Activated CD8-positive, alpha-beta T cell treated with anti-CD3 and anti-CD28 coated beads, Interleukin-2, amount 10 ng/mL, durations not matched to agents 7 days and 5 days (primary cell): ENCODE measurements around the gene ODC1. TPM values are rescaled to one million over a fixed set of nuclear protein-coding genes. Genes with fewer than 3 reads are reported as not detected.
"Not testable (repeated sequence)": the region's sequence is repeated elsewhere in the genome, so short reads cannot be mapped to it uniquely, and the experiment has no call there.

ENCODE experiments used
- ATAC-seq: fragments of 150-1000 bp; cut with Tn5 transposase; one replicate; pipeline ENCODE4 v1.10.0; 2021; ENCODE audit warnings: moderate library complexity
- CTCF ChIA-PET: fragments of 350-600 bp; sonication (Branson Sonifier 250); formaldehyde crosslinking; loops from one replicate; lab custom pipeline; 2021; ENCODE audit warnings: antibody characterized with exemption; lab: Charles Lee
- POLR2A ChIA-PET: fragments of 350-600 bp; sonication (Branson Sonifier 250); formaldehyde crosslinking; loops from one replicate; lab custom pipeline; 2021; ENCODE audit warnings: antibody characterized with exemption; lab: Charles Lee
- DNase-seq: peaks from one replicate; pipeline ENCODE4 v3.0.0-alpha.2; 2020
- H3K27ac Mint-ChIP-seq: one replicate; pipeline ENCODE4 v1.8.0; 2021; ENCODE audit warnings: mild to moderate bottlenecking, mixed read lengths
- H3K27me3 Mint-ChIP-seq: one replicate; pipeline ENCODE4 v1.8.0; 2021; ENCODE audit warnings: low read depth, mixed read lengths
- H3K36me3 Mint-ChIP-seq: one replicate; pipeline ENCODE4 v1.8.0; 2021; ENCODE audit warnings: low read depth, mixed read lengths
- H3K4me1 Mint-ChIP-seq: one replicate; pipeline ENCODE4 v1.8.0; 2021; ENCODE audit warnings: low read depth, mixed read lengths
- H3K4me3 Mint-ChIP-seq: one replicate; pipeline ENCODE4 v1.8.0; 2021; ENCODE audit warnings: mild to moderate bottlenecking, mixed read lengths
- H3K9me3 Mint-ChIP-seq: one replicate; pipeline ENCODE4 v1.8.0; 2022; ENCODE audit warnings: mixed read lengths; ENCODE audit not compliant: insufficient read depth
- total RNA-seq, 2 experiments: library from RNA; stranded (reverse); gene quantifications; one replicate each; pipeline ENCODE4 v1.2.3, GENCODE V29; 2021

The ODC1 gene
- total RNA-seq, 2 experiments from 2014 or later = 54.4 to 54.6 TPM

GRCh38 chr2:10462178-10463083 lies 14.3 kb upstream of the ODC1 start:
- H3K27ac Mint-ChIP-seq = no peak overlapping the region
- H3K36me3 Mint-ChIP-seq = no peaks in the 10 kb centered on the region
- no peak for DNase-seq
- no peaks in the 10 kb centered on the region for H3K9me3 Mint-ChIP-seq
- no peaks in the 10 kb centered on the region for H3K4me1 Mint-ChIP-seq
- no peak for ATAC-seq
- peaks cover 18% of the 10 kb centered on the region for H3K27me3 Mint-ChIP-seq
- POLR2A ChIA-PET = no interaction called here
- no peak overlapping the region for H3K4me3 Mint-ChIP-seq
- CTCF ChIA-PET = interaction anchor here (1.1 to 1.2 kb wide), 2 partner anchors 13 to 227 kb away, joined by 3 read pairs; no protein-coding TSS in a partner anchor

GRCh38 chr2:10460366-10460796 lies 12.3 kb upstream of the ODC1 start:
- Mint-ChIP-seq H3K36me3 (no peaks in the 10 kb centered on the region), H3K27me3 (peaks cover 18% of the 10 kb centered on the region), H3K4me1 (no peaks in the 10 kb centered on the region), H3K9me3 (no peaks in the 10 kb centered on the region), H3K27ac (no peak overlapping the region), H3K4me3 (no peak overlapping the region)
- CTCF ChIA-PET = interaction anchor here (1.5 kb wide), 1 partner anchor 12 kb away, joined by 4 read pairs; no protein-coding TSS in a partner anchor
- POLR2A ChIA-PET = interaction anchor here (0.9 kb wide), 1 partner anchor 12 kb away, joined by 3 read pairs; the partner anchor contains the start of gene ODC1
- DNase-seq = no peak
- no peak for ATAC-seq

GRCh38 chr2:10457846-10458598 lies 9.9 kb upstream of the ODC1 start:
- H3K27ac Mint-ChIP-seq = no peak overlapping the region
- POLR2A ChIA-PET = no interaction called here

GRCh38 chr2:10457195-10457594 lies 9.1 kb upstream of the ODC1 start:
- CTCF ChIA-PET = interaction anchor here (1.9 kb wide), 1 partner anchor 22 kb away, joined by 4 read pairs; no protein-coding TSS in a partner anchor
- POLR2A ChIA-PET, H3K36me3 Mint-ChIP-seq: not testable (repeated sequence)

More at GRCh38 chr2:10457846-10458598, 9.9 kb upstream of the ODC1 start:
- Mint-ChIP-seq H3K4me3 (no peak overlapping the region), H3K9me3 (no peaks in the 10 kb centered on the region), H3K27me3 (peaks cover 18% of the 10 kb centered on the region), H3K4me1 (peaks cover 3% of the 10 kb centered on the region), H3K36me3 (no peaks in the 10 kb centered on the region)
- DNase-seq (no peak), ATAC-seq (no peak)
- CTCF ChIA-PET = no interaction called here

GRCh38 chr2:10454505-10454904 lies 6.4 kb upstream of the ODC1 start:
- peaks cover 13% of the 10 kb centered on the region for H3K4me1 Mint-ChIP-seq
- H3K27me3 Mint-ChIP-seq = peaks cover 10% of the 10 kb centered on the region
- ChIA-PET POLR2A (no interaction called here), CTCF (no interaction called here)
- ATAC-seq (no peak), DNase-seq (no peak)
- no peak overlapping the region for H3K4me3 Mint-ChIP-seq
- no peaks in the 10 kb centered on the region for H3K36me3 Mint-ChIP-seq
- no peaks in the 10 kb centered on the region for H3K9me3 Mint-ChIP-seq
- H3K27ac Mint-ChIP-seq = no peak overlapping the region

More at GRCh38 chr2:10457195-10457594, 9.1 kb upstream of the ODC1 start:
- not testable (repeated sequence) for H3K4me3 Mint-ChIP-seq, H3K9me3 Mint-ChIP-seq, ATAC-seq, H3K4me1 Mint-ChIP-seq, H3K27ac Mint-ChIP-seq, DNase-seq
- peaks cover 15% of the 10 kb centered on the region for H3K27me3 Mint-ChIP-seq

GRCh38 chr2:10453905-10454298 lies 5.8 kb upstream of the ODC1 start:
- Mint-ChIP-seq H3K4me3 (no peak overlapping the region), H3K27me3 (peaks cover 6% of the 10 kb centered on the region), H3K27ac (no peak overlapping the region), H3K36me3 (no peaks in the 10 kb centered on the region), H3K9me3 (no peaks in the 10 kb centered on the region), H3K4me1 (peaks cover 17% of the 10 kb centered on the region)
- CTCF ChIA-PET = interaction anchor here (0.7 kb wide), 1 partner anchor 75 kb away, joined by 3 read pairs; no protein-coding TSS in a partner anchor
- ATAC-seq = no peak
- POLR2A ChIA-PET = no interaction called here
- no peak for DNase-seq

- Mint-ChIP-seq H3K36me3 (no peaks in the 10 kb centered on the region), H3K4me1 (peaks cover 17% of the 10 kb centered on the region), H3K4me3 (no peak overlapping the region), H3K27ac (no peak overlapping the region), H3K27me3 (peaks cover 5% of the 10 kb centered on the region), H3K9me3 (no peaks in the 10 kb centered on the region)
- ChIA-PET CTCF (interaction anchor here (0.7 kb wide), 1 partner anchor 76 kb away, joined by 3 read pairs; no protein-coding TSS in a partner anchor), POLR2A (no interaction called here)
- DNase-seq (no peak), ATAC-seq (no peak)
Measured at GRCh38 chr2:10452956-10453904, 5.1 kb upstream of the ODC1 start.

- Mint-ChIP-seq H3K4me1 (peaks cover 19% of the 10 kb centered on the region), H3K36me3 (peaks cover 2% of the 10 kb centered on the region), H3K27me3 (no peaks in the 10 kb centered on the region), H3K4me3 (no peak overlapping the region), H3K27ac (no peak overlapping the region), H3K9me3 (no peaks in the 10 kb centered on the region)
- no peak for DNase-seq
- POLR2A ChIA-PET = no interaction called here
- ATAC-seq = no peak
- CTCF ChIA-PET = no interaction called here
Measured at GRCh38 chr2:10452312-10452711, 4.2 kb upstream of the ODC1 start.

GRCh38 chr2:10451819-10452218 lies 3.7 kb upstream of the ODC1 start:
- Mint-ChIP-seq H3K4me3 (no peak overlapping the region), H3K4me1 (peaks cover 24% of the 10 kb centered on the region), H3K36me3 (peaks cover 4% of the 10 kb centered on the region), H3K27ac (no peak overlapping the region), H3K27me3 (no peaks in the 10 kb centered on the region), H3K9me3 (no peaks in the 10 kb centered on the region)
- no peak for ATAC-seq
- ChIA-PET CTCF (interaction anchor here (1.0 kb wide), 1 partner anchor 203 kb away, joined by 3 read pairs; no protein-coding TSS in a partner anchor), POLR2A (no interaction called here)
- DNase-seq = no peak

- ChIA-PET CTCF (interaction anchor here (0.9 to 1.6 kb wide), 4 partner anchors 13 to 218 kb away, joined by 3 to 5 read pairs (median 4); no protein-coding TSS in a partner anchor), POLR2A (interaction anchor here (0.6 kb wide), 1 partner anchor 208 kb away, joined by 4 read pairs; no protein-coding TSS in a partner anchor)
- DNase-seq (no peak), ATAC-seq (no peak)
- Mint-ChIP-seq H3K36me3 (peaks cover 4% of the 10 kb centered on the region), H3K27ac (peak overlapping the region; percentile 91), H3K27me3 (no peaks in the 10 kb centered on the region), H3K4me3 (peak overlapping the region; percentile 82), H3K4me1 (peaks cover 37% of the 10 kb centered on the region), H3K9me3 (no peaks in the 10 kb centered on the region)
Measured at GRCh38 chr2:10449838-10450691, 1.9 kb upstream of the ODC1 start.
